GM18498 (cell line): Measurements from ENCODE around the gene AGPS.
"Not testable (repeated sequence)": the region's sequence is repeated elsewhere in the genome, so short reads cannot be mapped to it uniquely, and the experiment has no call there.

ENCODE experiments used
- ATAC-seq: cut with Tn5 transposase; IDR thresholded peaks from one replicate; pipeline ENCODE4 v1.9.1; 2021; ENCODE audit warnings: mild to moderate bottlenecking, moderate library complexity; ENCODE audit not compliant: unreplicated experiment

AGPS gene

DNA sequence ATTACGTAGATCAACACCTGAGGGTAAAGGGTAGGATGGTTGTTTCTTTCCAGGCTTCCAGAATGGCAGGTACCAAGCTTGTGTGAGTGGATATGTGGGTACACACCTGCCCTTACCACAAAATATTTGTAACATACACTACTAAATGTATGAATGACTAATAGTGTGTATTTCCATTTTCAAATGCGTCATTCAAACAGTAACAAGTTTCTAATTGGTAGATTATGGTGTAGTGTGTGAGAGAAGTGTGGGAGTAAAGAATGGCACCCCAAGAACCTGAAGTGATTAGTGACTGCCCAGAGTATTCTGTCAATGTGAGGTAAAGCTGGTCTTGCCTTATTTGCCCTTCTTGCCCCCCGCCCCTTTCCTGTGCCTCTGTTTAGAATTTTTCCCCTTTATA, 21.1 kb downstream of the AGPS start:
- ATAC-seq: no peak

DNA sequence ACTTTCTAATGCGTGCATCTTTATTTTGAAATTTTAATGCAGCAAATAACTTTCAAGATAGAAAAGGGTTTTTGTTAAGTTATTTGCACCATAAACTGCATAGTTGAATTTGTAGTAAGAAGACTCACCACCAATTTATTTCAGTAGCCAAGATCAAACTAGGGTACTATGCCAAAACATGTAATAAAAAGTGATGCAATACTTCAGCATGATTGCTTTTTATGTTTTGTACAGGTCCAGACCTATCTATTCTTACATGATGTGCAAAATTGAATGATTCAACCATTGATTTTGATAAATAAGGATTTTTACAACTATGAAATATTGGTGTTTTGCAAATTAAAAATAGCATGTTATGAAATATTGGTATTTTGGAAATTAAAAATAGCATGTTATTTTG, 26.7 kb downstream of the AGPS start:
- ATAC-seq: no peak

DNA sequence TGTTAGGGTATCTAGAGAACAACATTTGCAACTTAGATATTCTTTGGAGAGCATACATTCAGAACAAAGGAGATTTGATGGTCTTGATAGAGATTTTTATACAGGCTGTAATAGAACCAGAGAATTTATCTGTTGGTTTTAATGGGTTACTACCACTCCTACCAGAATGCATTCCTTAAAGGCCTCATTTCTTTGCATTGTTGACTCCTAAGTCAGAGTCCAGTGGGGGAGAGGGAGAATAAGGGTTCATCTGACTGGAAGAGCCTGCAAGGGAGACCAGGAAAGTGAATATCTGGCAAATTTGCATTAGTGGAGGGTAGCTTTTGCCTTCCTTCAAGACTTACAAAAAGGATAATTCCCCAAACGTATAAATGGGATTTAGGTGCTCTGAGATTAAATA, 29.7 kb downstream of the AGPS start:
- no peak for ATAC-seq

DNA sequence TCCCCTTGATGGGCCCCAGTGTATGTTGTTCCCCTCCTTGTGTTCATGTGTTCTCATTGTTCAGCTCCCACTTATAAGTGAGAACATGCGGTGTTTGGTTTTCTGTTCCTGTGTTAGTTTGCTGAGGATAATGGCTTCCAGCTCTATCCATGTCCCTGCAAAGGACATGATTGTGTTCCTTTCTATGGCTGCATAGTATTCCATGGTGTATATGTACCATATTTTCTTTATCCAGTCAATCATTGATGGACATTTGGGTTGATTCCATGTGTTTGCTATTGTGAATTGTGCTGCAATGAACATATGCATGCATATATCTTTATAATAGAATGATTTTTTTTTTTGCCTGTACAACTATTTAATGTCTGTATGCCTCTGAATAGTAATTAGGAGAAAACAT, 31.5 kb downstream of the AGPS start:
- ATAC-seq: not testable (repeated sequence)

DNA sequence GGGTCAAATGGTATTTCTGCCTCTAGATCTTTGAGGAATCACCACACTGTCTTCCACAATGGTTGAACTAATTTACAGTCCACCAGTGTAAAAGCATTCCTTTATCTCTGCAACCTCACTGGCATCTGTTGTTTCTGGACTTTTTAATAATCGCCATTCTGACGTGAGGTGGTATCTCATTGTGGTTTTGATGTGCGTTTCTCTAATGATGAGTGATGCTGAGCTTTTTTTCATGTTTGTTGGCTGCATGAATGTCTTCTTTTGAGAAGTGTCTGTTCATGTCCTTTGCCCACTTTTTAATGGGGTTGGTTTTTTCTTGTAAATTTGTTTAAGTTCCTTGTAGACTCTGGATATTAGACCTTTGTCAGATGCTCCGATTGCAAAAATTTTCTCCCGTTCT, 32.0 kb downstream of the AGPS start:
- ATAC-seq: not testable (repeated sequence)

DNA sequence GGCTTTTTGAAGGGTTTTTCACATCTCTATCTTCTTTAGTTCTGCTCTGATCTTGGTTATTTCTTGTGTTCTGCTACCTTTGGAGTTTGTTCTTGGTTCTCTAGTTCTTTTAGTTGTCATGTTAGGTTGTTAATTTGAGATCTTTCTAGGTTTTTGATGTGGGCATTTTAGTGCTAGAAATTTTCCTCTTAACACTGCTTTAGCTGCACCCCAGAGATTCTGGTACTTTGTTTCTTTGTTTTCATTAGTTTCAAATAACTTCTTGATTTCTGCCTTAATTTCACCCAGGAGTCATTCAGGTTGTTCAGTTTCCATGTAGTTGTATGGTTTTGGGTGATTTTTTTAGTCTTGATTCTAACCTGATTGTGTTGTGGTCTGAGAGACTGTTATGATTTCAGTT, 34.7 kb downstream of the AGPS start:
- no peak for ATAC-seq

DNA sequence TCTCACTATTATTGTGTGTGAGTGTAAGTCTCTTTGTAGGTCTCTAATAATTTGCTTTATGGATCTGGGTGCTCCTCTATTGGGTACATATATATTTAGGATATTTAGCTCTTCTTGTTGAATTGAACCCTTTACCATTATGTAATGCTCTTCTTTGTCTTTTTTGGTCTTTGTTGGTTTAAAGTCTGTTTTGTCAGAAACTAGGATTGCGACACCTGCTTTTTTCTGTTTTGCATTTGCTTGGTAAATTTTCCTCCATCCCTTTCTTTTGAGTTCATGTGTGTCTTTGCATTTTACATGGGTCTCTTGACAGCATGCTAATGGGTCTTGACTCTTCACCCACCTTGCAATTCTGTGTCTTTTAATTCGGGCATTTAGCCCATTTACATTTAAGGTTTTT, 35.4 kb downstream of the AGPS start:
- not testable (repeated sequence) for ATAC-seq

DNA sequence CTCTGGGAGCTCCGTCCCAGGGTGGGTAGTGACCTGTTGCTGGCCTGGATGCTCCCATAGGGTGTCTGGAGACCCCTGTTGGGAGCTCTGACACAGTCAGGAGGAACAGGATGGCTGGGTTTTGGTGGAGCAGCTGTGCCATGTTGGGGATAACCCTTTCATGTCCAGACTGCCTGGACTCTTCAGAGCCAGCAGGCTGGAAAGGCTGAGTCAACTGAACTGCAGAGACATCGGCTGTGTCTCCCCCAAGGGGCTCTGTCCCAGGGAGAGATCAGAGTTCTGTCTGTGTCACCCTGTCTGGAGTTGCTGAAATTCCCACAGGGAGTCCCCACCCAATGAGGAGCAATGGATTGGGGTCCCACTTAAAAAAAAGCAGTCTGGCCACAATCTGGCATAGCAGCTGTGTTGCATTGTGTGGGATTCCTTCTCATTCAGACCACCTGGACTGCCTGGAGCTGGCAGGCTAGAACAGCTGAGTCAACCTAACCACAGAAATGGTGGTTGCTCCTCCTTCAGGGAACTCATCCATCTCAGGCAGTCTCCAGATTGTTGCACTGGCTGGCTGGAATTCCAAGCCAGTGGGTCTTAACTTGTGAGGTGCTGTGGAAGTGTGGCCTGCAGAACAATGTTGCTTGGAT, 37.2 kb downstream of the AGPS start:
- no peak for ATAC-seq

DNA sequence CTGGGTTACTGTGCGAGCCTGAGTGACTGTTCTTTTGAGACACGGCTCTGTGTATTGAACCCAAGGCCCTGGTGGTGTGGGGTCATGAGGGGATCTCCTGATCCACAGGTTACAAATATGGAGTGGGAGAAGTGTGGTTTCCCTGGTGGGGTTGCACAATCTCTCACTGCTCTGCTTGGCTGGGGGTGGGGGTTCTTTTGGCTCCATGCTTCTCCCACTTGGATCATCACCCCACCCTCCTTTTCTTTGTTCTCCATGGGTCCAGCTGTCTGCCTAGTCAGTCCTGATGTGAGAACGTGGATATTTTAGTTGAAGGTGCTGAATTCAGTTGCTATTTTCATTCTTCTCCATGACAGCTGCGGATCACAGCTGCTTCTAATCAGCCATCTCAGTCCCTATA, 37.8 kb downstream of the AGPS start:
- no peak for ATAC-seq

DNA sequence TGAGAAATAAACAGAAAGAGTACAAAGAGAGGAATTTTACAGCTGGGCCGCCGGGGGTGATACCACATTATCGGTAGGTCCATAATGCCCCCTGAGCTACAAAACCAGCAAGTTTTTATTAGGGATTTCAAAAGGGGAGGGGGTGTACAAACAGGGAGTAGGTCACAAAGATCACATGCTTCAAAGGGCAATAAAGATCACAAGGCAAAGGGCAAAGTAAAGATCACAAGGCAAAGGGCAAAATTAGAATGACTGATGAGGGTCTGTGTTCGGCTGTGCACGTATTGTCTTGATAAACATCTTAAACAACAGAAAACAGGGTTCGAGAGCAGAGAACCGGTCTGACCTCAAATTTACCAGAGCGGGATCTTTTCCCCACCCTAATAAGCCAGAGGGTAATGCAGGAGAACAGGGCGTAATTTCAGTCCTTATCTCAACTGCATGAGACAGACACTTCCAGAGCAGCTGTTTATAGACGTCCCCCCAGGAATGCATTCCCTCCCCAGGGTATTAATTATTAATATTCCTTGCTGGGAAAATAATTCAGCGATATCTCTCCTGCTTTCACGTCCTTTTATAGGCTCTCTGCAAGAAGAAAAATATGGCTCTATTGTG, 38.6 kb downstream of the AGPS start:
- ATAC-seq: not testable (repeated sequence)

DNA sequence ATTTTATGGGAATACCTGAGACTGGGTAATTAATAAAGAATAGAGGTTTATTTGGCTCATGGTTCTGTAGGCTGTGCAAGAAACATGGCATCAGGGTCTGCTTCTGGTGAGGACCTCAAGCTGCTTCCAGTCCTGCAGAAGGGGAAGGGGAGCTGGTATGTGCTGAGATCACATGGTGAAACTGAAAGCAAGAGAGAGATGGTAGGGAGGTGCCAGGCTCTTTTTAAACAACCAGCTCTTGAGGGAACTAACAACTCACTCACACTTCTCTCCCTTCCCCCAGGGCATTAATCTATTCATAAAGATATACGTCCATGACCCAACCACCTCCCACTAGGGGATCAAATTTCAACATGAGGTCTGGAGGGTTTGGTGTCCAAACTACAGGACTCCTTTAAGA, 40.1 kb downstream of the AGPS start:
- no peak for ATAC-seq

DNA sequence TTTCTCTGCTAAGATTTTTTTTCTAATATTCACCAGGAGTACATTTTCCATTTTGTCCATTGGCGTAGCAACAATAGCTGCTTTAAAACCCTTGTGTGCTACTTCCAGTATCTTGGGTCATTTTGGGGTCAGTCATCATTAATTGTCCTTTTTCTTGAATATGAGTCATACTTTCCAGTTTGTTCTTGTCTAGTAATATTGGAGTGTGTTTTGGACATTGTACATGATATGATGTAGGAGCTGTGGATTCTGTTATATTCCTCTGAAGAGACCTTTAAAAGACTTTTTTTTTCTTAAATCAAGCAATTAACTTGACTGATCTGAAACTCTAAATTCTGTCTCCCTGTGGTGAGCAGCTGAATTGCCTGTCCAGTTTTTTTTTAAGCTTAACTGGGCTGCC, 40.8 kb downstream of the AGPS start:
- no peak for ATAC-seq

DNA sequence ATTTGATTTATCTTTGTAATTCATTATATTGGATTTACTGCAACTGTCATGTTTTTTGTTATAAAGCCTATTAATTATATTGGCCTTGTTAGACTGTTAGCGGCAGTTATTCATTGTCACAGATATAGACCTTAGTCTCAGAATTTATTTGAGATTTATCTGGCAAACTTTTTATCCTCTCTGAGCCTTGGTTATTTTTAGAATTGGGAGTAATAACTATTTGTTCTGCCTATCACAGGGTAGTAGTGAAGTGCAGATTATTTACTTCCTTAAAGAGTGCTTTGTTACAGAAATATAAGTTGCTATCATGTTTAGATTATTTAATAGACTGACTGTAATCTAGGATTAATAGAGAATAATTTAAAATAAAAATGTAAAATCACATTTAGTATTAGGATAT, 41.9 kb downstream of the AGPS start:
- ATAC-seq: no peak

DNA sequence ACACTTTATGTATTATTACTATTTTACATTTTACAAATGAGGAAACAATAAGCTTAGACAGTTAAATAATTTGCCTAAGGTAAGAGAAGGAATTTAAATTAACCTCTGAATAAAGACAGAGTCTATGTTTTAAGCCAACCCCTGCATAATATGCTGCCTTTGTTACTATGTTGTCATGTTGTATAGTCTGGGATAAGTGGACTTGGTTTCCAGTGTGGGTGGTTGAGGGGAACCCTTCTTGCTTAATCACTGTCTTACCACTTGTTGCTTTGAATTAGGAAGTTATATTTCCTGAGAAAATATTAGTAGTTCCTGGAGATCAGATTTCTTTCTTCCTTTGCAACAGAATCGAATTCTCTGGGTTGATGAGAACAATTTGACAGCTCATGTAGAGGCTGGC, 52.6 kb downstream of the AGPS start:
- ATAC-seq: no peak

DNA sequence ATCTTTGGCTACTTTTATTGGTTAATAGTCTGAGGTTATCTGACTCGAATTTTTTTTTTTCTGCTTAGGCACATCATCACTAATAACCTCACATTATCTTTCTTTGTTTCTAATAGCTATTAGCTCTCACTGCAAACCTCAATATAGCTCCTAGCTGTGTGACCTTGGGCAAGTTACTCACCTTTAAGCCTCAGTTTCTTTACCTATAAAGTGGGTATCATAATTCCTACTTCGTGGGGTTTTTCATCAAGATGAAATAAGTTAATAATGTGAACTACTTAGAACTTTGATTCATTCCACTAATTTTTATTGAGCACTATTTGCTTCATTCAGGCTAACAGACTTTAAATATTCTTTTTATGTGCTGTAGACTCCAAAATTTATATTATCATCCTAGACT, 55.5 kb downstream of the AGPS start:
- ATAC-seq: no peak

DNA sequence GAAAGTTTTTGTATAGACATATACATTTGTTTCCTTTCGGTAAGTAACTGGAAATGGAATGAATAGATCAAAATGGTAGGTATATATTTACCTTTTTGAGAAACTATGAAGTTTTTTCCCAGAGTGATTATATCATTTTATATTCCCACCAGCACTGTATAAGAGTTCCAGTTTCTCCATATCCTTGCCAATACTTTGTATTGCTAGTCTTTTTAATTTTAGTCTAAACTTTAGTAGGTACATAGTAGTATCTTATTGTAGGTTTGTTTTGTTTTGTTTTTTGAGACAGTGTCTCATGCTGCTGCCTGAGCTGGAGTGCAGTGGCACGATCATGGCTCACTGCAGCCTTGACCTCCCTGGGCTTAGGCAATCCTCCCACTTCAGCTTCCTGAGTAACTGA, 56.6 kb downstream of the AGPS start:
- no peak for ATAC-seq

DNA sequence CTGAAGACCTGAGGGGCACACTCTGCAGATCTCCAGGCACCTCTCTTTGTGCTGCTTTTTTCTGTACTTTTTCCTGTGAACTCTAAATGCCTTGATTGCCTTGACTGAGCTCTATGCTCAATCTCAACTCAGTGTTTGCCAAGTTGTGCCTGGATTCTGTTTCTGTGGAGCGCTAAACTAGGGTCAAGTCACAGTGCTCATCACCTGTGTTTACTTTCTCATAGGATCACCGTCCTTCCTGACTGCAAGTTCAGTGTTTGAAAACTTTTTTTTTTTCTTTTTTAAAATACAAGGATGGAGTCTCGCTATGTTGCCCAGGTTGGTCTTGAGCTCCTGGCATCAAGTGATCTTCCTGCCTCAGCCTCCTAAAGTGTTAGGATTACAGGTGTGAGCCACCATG, 62.6 kb downstream of the AGPS start:
- no peak for ATAC-seq

DNA sequence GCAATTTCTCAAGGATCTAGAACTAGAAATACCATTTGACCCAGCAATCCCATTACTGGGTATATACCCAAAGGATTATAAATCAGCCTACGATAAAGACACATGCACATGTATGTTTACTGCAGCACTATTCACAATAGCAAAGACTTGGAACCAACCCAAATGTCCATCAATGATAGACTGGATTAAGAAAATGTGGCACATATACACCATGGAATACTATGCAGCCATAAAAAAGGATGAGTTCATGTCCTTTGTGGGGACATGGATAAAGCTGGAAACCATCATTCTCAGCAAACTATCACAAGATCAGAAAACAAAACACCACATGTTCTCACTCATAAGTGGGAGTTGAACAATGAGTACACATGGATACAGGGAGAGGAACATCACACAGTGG, 67.2 kb downstream of the AGPS start:
- ATAC-seq: not testable (repeated sequence)

DNA sequence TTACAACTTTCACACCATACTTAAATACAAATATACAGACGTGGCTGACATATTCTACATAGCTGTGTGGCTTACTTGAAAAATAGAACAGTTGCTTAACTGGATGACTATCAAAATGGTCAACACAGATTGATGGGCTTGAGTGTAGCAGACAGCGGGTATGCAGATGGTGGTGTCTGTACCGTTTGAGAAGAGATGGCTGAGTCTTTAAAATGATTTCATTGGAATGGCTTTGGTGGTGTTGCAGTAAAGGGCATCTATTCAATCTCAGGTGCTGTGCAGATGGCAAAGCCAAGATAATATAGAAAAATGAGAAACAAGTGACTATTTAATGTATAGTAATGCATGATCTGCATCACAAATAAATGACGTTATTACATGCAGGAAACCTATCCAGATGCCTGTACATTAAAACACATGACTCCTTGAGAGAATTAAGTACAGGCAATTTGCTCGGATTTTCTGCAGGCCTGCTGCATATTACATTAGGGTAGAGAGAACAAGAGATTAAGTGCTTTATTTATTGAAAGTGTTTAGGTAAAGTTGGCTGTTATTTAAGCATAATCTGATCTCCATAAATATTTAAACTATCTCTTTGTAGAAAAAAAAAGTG, 68.5 kb downstream of the AGPS start:
- ATAC-seq: no peak

DNA sequence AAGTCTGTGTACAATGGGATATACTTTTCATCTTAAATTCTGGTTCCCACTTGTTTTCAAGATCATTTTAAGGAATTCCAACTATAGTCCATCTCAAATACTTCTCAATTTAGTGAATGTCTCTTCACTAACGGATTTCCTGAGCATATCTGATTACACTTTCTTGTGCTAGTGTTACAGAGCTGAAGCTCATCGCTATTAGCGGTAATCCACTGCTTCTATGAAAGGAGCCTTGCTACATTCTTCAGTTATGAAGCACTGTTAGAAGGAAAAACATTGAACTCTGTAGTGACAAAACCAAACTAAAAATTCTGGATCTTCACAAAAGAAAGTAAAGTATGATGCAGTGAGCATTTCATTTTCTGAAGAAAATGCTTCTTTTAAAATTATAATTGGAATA, 72.0 kb downstream of the AGPS start:
- ATAC-seq: no peak

DNA sequence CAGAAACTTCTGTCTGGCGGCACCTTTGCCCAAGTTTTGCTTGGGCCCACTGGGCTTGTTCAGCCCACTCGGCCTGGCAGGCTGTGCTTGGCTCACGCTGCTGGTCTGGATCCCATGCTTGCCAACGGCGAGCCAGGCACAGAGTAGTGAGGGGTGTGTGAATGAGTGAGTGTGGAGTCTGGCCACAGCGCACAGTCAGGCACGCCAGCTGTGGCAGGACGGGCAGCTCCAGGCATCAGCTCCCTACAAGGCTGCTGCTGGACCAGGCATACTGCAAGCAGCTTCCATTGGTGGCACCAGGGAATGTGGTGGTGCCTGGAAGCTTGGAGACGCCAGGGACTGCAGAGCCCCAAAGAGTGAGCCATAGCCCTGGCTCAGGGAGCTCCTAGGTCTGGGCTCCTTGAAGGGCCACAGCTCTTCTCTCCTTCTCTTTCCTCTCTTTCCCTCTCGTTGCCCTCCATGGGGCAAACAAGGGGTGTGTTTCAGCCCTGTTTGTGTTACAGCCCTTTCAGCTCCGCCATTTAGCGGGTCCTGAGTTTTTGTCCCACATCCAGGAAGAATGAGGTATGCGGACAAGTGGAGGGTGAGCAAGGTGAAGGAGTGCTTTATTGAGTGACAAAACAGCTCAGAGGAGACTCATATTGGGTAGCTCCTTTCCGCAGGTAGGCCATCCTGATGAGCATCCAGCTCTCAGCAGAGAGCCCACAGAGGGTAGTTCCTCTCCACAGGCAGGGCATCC, 73.0 kb downstream of the AGPS start:
- no peak for ATAC-seq
